Measurements from ENCODE around the gene EFCAB6.

EFCAB6 gene

DNA sequence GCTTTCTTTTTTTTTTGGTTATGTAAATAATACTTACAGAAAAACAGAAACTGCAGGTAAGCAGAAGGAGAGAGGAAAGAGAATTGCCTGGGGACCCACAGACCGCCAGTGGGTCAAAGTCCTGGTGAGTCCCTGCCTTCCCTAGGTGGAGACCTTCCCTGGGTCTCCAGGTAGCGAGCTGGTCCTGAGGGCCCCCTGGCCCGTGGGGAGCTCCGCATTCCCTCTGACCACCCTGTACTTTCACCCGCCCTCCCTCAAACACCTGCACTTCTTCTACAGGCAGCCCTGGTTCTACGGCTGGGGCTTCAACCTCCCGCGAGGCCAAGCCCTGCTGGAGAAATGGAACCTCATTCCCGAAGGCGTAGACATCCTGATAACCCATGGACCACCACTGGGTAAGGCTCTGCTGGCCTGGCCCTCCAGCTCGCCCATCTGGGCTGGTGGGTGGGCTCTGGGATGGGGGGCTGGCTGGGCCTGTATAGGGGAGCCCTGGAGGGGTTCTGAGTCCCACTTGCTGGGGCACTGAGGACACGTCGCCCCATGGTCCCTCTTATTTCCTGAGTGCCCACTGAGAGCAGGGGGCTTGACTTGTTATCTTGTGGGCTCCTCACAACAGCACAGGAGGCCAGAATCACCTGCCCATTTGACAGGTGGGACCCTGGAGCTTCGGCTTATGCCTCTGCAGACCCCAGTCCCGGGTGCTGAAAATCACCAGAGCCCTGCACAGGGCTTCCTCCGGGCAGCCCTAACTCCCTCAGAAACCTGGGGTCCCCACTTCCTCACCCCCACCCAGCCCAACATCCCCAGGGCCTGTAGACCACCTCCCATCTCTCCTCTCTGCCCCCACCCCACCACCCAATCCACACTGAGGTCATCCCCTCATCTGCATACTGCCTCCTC is 313.9 kb downstream of the EFCAB6 start:
- DNase-seq = no peak

DNA sequence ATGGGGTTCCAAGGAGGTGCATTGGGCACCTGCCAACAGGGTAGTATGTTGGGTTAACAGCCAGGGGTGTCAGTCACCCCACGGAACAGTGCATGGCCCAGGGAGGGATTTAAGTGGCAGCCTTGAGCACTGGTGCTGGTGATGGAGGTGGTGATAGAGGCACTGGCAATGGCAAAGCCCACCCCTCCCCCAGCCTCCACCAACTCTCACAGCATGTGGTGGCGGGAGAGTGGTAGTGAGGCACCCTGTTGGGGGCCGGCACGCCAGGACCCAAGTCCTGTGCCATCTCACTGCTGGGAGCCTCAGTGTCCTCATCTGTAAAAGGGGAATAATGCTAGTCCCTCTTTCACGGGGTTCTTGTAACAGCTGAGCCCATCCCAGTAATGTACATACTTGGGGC is 318.8 kb downstream of the EFCAB6 start:
- DNase-seq = no peak

DNA sequence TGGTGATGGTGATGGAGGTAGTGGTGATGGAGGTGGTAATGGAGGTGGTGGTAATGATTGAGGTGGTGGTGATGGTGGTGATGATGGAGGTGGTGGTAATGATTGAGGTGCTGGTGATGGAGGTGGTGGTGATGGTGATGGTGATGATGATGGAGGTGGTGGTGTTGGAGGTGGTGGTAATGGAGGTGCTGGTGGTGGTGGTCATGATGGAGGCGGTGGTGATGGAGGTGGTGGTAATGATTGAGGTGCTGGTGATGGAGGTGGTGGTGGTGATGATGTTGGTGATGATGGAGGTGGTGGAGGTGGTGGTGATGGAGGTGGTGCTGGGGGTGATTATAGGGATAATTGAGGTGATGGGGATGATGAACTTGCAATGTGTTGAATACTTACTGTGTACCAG is 320.4 kb downstream of the EFCAB6 start:
- DNase-seq = no peak

DNA sequence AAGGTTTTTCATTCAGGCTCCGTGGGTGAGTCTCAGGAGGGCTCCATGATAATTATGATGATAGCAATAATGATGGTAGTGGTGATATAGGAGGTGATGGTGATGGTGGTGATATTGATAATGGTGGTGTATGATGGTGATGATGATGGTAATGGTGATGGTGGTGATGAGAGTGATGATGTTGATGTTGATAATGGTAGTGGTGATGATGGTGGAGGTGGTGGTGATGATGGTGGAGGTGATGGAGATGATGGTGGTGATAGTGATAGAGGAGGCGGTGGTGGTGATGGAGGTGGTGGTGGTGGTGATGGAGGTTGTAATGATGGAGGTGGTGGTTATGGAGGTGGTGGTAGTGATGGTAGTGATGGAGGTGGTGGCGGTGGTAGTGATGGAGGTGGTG is 320.9 kb downstream of the EFCAB6 start:
- DNase-seq = no peak

DNA sequence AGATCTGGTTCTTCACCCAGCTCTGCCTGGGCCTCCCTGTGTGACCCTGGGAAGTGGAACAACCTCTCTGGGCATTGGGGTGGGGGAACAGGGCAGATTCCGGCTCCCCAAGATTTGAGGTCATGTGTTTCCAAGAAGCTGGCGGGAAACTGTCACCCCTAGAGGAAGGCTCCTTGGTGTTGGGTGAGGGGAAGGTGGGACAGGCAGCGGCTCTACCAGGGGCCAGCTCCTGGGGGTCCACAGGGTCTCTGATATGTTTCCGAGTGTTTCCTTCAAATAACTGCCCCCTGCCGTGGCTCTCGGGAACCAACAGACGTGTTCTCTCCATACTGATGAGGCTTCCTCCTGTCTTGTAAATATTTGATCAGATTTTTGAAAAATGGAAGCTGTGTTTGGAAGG is 321.8 kb downstream of the EFCAB6 start:
- no peak for DNase-seq

DNA sequence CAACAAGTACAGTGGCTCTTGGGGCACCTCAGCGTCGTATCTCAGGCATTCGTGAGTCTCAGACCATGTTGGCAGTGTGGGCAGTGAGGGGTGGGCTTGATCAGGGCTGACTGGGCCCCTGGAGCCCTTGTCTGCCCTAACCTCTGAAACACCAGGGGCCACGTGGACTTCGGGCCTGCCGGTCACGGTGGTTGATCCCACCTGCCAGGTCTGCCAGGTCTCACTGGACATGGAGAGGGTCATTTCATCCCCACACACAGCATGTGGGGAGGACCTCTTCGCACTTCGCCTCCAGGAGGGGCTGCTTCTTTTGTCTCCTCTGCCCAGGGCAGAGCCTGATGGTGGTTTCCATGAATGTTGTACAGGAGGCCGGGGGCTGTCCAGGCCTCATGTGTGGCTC is 323.2 kb downstream of the EFCAB6 start:
- no peak for DNase-seq

DNA sequence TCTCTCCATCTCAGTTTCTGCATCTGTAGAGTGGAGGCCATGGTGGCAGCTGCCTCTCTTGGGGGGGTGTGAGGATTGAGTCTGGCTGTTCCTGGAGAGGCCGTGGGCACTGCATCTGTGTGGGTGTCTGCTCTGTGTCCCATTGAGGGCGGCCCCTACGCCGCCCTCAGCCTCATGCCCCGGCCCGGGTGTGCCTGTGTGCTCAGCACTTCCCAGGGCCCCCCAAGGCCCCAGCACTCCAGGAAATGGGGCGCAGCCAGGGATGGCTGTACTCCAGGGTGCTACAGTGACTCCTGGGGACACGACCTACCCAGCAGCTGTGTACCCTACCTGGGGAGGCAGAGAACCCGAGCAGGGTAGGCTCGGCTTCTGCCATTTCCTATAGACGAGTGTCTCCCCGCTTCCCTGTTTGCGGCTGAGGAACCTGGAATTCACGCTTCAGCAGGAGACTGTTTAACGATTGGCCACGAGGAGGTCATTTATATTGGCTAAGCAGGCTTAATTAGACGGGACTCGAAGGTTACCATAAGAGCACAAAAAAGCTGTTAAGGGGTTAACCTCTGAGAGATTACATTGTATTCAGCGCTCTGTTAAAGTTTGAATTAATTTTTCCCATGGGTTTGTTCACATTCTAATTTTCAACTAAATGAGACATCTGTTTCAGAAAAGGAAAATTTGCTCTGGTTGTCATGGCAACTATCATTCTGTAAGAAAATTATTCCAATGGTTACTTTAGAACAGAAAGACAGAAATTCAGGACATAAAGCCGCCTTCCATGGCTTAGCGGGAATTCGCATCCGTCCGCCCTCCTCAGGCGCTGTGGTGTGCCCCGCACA is 323.9 kb downstream of the EFCAB6 start:
- no peak for DNase-seq

DNA sequence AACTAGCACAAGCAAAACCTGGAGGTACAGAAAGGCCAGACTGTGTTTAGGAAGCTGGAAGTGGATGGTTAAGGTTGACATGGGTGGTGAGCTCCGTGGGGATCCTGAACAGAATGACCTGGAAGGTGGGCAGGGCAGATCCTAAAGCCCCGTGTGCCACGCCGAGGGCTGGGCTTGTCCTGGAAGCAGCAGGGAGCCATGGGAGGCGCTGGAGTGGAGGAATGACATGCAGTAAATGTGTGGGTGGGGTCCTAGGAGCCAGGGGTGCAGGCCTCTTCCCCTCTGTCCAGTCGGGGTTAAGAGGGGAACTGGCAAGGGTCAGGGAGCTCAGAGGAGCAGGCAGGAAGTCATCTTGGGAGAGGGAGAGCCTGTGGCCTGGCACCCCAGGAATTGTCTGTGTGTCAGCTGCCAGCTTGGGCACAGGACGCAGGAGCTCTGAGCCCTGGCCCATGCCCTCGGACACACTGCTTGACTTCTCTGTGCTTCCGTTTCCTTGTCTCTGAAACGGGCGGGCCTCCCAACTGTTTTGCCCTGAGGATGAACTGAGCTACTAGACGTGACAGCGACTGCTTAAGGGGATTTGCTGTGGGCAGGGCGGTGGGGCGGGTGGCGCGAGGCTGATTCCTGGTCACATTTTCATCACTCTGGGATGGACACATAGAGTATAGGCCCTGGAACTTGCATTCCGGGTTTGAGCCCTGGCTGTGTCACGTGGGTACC is 324.6 kb downstream of the EFCAB6 start:
- no peak for DNase-seq

DNA sequence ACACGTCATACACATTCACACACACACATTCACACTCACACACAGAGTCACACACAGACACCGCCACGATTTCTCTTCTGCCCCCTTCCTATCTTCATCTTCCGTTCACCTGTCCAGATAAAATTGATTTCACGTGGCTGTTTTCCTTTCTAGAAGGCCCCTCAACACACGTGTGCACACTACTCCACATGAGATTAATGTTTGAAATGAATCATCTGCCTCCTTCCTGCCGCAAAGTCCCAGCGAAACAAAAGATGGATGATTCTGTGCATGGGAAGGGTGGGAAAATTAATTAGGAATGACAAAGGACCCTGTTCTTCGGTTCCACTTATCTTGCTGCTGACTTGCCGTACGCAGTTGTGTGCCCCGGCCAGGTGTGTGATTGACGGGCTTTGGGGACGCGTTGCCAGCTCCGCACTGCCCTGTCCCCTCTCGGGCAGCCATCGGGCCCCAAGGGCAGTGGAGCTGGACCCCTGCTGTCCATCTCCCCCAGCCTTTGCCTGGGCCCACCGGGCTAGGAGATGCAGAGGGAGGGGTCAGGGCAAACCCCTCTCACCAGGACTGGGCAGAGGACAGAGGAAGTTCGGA is 326.5 kb downstream of the EFCAB6 start:
- DNase-seq = no peak

DNA sequence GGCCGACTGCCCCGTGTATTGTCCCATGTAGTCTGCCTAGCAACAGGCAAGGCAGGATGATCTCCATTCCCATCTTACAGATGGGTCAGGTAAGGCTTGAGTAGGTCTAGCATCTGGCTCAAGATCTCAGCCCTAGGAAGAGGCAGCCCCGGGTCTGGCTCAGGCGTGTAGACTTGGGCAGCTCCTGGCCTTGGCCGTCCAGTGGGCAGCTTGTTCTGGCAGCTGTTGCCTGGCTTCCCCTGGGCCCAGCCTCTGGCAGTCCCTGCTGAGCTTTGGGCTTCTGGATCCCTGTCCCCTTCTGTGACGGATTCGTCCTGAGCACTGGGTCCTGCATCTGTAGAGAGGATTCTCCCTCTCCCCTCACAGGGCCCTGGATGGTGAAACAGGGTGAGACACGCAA is 327.9 kb downstream of the EFCAB6 start:
- no peak for DNase-seq

DNA sequence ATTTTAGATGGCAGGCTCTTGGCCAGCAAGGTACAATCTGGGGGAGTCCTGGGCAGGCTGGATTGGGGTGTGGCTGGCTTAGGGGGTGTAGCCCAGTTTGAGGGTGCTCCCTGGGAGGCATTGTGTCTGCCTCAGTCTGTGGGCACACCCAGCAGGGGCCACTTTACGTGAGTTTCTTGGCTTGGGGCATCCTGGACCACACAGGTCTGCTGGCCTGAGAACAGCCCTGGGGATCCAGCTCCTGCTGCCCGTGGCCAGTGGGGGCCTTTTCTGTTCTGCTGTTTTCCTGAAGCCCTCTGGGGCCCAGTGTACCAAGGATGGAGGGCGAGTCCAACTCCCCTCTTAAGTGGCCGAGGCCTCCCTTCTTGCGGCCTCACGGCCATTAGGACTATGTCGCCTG is 328.4 kb downstream of the EFCAB6 start:
- no peak for DNase-seq

DNA sequence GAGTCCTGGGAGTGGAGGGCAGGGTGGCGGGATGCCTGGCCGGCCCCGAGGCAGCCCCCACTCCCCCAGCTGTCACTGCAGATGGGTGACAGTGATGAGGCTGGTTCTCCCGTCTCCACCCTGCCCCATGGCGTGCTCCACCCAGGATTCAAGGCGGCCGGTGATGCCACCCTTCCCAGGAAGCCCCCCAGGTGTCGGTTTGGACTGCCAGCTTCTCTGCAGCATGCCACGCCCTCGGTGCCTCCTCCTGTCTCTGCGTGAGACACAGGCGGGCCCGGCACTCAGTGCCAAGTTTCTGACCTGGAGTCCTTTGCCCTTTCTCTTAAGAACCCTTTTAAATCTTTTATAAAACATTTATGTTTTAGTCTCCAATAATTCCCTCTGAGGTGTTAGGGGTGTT is 328.8 kb downstream of the EFCAB6 start:
- DNase-seq = no peak

DNA sequence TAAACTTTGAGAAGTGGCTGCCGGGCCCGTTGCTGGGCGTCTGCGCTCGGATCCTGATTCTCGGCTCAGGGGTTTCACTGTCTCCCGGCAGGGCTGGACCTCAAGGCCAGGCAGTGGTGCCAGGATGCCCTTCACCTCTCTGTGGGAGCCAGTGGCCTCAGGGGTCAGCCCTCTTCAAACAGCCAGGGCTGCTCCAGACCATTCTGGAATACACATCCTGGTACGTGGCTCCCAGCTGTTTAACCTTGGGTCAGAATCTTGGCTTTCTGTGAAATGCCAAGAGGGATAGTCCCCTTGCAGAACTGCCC is 329.8 kb downstream of the EFCAB6 start:
- DNase-seq = no peak

DNA sequence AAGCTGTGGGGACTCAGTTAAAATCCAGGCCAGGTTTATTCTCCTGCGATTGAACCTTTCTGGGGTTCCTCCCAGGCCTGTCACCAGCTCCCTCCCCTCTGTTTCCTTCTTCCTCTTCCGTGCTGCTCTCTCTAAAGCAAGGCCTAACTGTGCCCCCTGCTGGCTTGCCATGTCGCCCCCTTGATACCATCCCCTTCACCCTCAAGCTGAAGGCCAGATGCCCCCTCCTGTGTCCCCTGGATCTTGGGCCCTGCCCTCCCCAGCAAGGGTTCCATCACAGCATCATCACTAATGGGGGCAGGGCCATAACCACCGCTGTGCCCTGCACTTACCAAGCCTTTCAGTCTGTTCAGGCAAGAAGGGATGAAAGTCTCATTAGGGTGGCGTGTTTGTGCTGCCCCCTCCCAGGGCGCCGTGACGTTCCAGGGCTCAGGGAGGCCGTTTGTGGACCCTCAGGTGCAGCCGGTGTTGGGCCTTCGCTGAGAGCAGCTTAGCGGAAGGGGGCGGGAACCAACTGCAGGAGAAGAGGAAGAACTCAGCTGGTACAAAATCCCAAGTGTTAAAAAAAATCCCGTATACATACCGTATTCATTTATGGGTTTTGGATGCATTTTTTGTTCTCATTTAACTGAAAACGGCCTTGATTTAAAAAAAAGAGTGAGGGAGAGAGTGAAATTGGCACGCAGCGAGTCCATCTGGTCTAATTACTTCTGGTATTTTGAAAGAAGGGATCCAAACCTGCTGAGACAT is 330.4 kb downstream of the EFCAB6 start:
- peak; percentile 25 to 67 (median 52) for DNase-seq

DNA sequence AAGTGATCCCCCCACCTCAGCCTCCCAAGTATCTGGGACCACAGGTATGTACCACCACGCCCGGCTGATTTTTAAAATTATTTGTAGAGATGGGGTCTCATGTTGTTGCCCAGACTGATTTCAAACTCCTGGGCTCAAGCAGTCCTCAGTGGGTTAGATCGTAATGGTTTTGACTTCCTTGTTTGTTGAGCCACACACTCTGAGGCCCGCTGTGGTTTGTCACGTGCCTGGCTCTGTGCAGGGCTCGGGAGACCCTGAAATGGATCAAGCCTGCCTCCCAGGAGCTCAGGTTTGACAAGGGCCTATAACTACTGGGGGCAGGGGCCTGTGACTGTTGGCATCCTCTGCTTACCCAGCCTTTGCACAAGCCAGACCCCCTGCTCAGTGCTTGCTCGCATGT is 332.1 kb downstream of the EFCAB6 start:
- DNase-seq = peak; percentile 9 to 59 (median 46)

DNA sequence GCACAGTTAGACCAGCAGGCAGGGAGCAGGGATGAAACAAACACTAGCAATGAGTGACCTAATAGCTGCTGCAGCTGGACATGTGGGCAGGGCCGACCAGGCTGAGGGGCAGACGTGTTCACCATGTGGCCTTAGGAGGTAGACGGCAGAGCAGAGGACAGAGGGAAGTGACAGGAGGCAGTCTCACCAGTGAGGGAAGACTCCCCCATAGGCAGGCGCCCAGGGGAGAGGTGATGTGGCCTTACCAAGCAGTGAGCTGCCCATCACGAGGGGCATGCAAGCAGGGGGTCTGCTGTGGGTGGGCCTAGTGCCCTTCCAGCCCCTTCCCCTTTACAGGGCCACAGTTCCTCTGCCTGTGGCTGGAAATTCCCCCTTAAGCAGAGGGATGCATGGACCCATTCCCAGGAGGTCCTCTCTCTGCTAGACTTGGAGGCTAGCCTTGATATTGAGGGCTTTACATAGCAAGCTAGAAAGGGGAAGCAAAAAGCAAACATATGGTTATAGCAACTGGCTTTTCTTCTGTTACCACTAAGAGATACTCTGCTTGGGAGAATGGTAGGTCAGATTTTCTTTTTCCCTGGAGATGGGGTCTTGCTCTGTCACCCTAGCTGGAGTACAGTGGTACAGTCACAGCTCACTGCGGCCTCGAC is 332.7 kb downstream of the EFCAB6 start:
- peak in 2 of 4 experiments; percentile 18 to 36 for DNase-seq
